H1 (cell line): Measurements from ENCODE around the gene DDHD1. TPM values are rescaled to one million over a fixed set of nuclear protein-coding genes. Genes with fewer than 3 reads are reported as not detected.

Experiments used
- CBX8 ChIP-seq: fragments of 300-800, 300-1000 bp; sonication (generic); IDR thresholded peaks from 2 replicates; pipeline ENCODE4 v1.7.1; 2016; ENCODE audit warnings: low read depth, low read length, borderline replicate concordance
- CHD1 ChIP-seq: IDR thresholded peaks from 2 replicates; pipeline ENCODE4 v1.6.1; 2012; ENCODE audit warnings: low read depth, low read length, improper control_type of control experiment
- POLR2AphosphoS5 ChIP-seq: IDR thresholded peaks from 2 replicates; pipeline ENCODE4 v1.6.1; 2011; ENCODE audit warnings: low read depth, low read length
- SIRT6 ChIP-seq: IDR thresholded peaks from one replicate; pipeline ENCODE4 v1.7.1; 2012; ENCODE audit warnings: low read length, inconsistent platforms
- SP2 ChIP-seq: IDR thresholded peaks from 2 replicates; pipeline ENCODE4 v1.6.1; 2012; ENCODE audit warnings: mild to moderate bottlenecking, low read length, inconsistent platforms
- SRF ChIP-seq: IDR thresholded peaks from 2 replicates; pipeline ENCODE4 v1.6.1; 2011; ENCODE audit warnings: mild to moderate bottlenecking, low read depth, low read length, moderate library complexity
- polyA plus RNA-seq, 7 experiments: library from polyadenylated mRNA; depleted of rRNA in 3 of 7; stranded (reverse) in 5 of 7; unstranded in 2 of 7; fragments of >200 nt in 5 of 7; fragments of 200-250 nt in 2 of 7; gene quantifications; 1 replicate in 5 of 7; 2 replicates in 1 of 7; 4 replicates in 1 of 7; pipeline versions ENCODE4 v1.2.1 to v1.2.3, GENCODE V29; 2011 to 2013; ENCODE audit warnings: missing spikeins in 2 of 7, mixed read lengths in 2 of 7
- total RNA-seq: library from RNA; stranded (reverse); fragmentation: NEBNext Ultra II Directional; extraction: Animal tissue kit (Norgen Biotek cat#: 25700); gene quantifications from 2 replicates; pipeline ENCODE4 v1.2.1, GENCODE V29; 2021

DDHD1 gene
- total and polyA plus RNA-seq, 2 of the 8 experiments (the other 6 are each of a cell fraction or from before 2014, with no cell fraction given) = 3.6 to 16.0 TPM

DNA sequence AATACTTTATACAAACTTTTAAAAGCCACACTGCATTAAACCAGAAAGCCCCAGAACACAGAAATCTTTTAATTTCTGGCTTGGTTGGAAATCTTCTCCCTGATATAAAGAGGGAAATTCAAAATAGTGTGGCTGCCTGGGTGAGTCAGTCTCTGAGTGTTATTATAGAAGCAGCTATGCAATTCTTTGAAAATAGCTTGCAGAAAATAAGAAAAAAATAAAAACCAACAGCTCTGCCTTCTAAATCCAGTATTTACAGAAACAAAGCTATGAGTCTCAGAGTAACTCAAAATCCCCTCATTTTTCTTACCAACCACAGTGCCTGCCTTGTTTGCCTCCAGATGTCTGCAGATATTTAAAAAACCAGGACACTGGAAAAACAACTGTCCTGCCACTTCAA lies 133.7 kb downstream of the DDHD1 start (continued):
- TF ChIP-seq SIRT6 (no peak), CBX8 (no peak), SRF (no peak), SP2 (no peak), POLR2AphosphoS5 (no peak), CHD1 (no peak)
- TF ChIP-seq, all 59 proteins: peak for 0
